HEK293 (cell line): ENCODE measurements around the gene PRELID2.

Experiments
- CTCF ChIA-PET: fragments of 350-600 bp; formaldehyde crosslinking; extraction: SDS; loops from one replicate; lab custom pipeline; 2021; ENCODE audit warnings: antibody characterized with exemption; lab: Yijun Ruan, JAX
- POLR2A ChIA-PET: fragments of 300-600 bp; formaldehyde crosslinking; extraction: SDS; loops from one replicate; lab custom pipeline; 2020; ENCODE audit warnings: antibody characterized with exemption, inconsistent platforms; lab: Yijun Ruan, JAX
- H3K27ac ChIP-seq: fragments of 200-500 bp; sonication (Bioruptor generic); 2 replicates; pipeline ENCODE4 v1.5.1; 2014; ENCODE audit warnings: low read depth, low read length, control low read depth, inconsistent platforms; ENCODE audit errors: extremely low read depth
- H3K36me3 ChIP-seq, 2 experiments: fragments of 200-500 bp in 1 of 2; sonication (Bioruptor generic) in 1 of 2; 1 replicate in 1 of 2; 2 replicates in 1 of 2; pipeline ENCODE4 v1.5.1; 2014 to 2017; ENCODE audit warnings: inconsistent platforms in 2 of 2, low read length in 2 of 2; ENCODE audit not compliant: control insufficient read depth in 2 of 2, insufficient read depth in 1 of 2
- H3K4me1 ChIP-seq: fragments of 200-500 bp; sonication (Bioruptor generic); 2 replicates; pipeline ENCODE4 v1.5.1; 2014; ENCODE audit warnings: mild to moderate bottlenecking, low read length, inconsistent platforms; ENCODE audit not compliant: control insufficient read depth, insufficient read depth
- H3K4me3 ChIP-seq: 2 replicates; pipeline ENCODE4 v1.5.1; 2011; ENCODE audit warnings: low read depth, mild to moderate bottlenecking, control low read depth, low read length, moderate library complexity
- H3K9me3 ChIP-seq: fragments of 200-500 bp; sonication (Bioruptor generic); 2 replicates; pipeline ENCODE4 v1.5.1; 2014; ENCODE audit warnings: low read depth, low read length, inconsistent platforms; ENCODE audit not compliant: control insufficient read depth, insufficient read depth
- BCL11A ChIP-seq: fragments of 450-650 bp; formaldehyde crosslinking; IDR thresholded peaks from 2 replicates; pipeline ENCODE4 v1.5.1; 2016; ENCODE audit warnings: low read depth, missing biosample characterization, missing genetic modification characterization
- GLI4 ChIP-seq: fragments of 450-650 bp; formaldehyde crosslinking; IDR thresholded peaks from 2 replicates; pipeline ENCODE4 v1.5.1; 2016; ENCODE audit warnings: missing biosample characterization, missing genetic modification characterization
- GLIS1 ChIP-seq: fragments of 450-650 bp; formaldehyde crosslinking; IDR thresholded peaks from 2 replicates; pipeline ENCODE4 v1.5.1; 2016; ENCODE audit warnings: missing biosample characterization, missing genetic modification characterization
- SP7 ChIP-seq: fragments of 450-650 bp; formaldehyde crosslinking; IDR thresholded peaks from 2 replicates; pipeline ENCODE4 v1.5.1; 2016; ENCODE audit warnings: missing biosample characterization, missing genetic modification characterization
- WT1 ChIP-seq: fragments of 450-650 bp; formaldehyde crosslinking; IDR thresholded peaks from 2 replicates; pipeline ENCODE4 v1.5.1; 2016; ENCODE audit warnings: missing biosample characterization, missing genetic modification characterization
- ZFP41 ChIP-seq: fragments of 450-650 bp; formaldehyde crosslinking; IDR thresholded peaks from 2 replicates; pipeline ENCODE4 v1.5.1; 2016; ENCODE audit warnings: missing biosample characterization, missing genetic modification characterization, borderline replicate concordance
- ZNF10 ChIP-seq: fragments of 450-650 bp; formaldehyde crosslinking; IDR thresholded peaks from 2 replicates; pipeline ENCODE4 v1.5.1; 2017; ENCODE audit warnings: missing biosample characterization, missing genetic modification characterization
- ZNF350 ChIP-seq: fragments of 450-650 bp; formaldehyde crosslinking; IDR thresholded peaks from 2 replicates; pipeline ENCODE4 v1.5.0; 2017; ENCODE audit warnings: missing biosample characterization, mild to moderate bottlenecking, missing genetic modification characterization
- ZNF391 ChIP-seq: fragments of 450-650 bp; formaldehyde crosslinking; IDR thresholded peaks from 2 replicates; pipeline ENCODE4 v1.5.1; 2016; ENCODE audit warnings: low read depth, missing biosample characterization, missing genetic modification characterization, borderline replicate concordance
- ZNF404 ChIP-seq: fragments of 450-650 bp; formaldehyde crosslinking; IDR thresholded peaks from 2 replicates; pipeline ENCODE4 v1.5.1; 2017; ENCODE audit warnings: missing biosample characterization, missing genetic modification characterization
- ZNF426 ChIP-seq: fragments of 450-650 bp; formaldehyde crosslinking; IDR thresholded peaks from 2 replicates; pipeline ENCODE4 v1.5.1; 2017; ENCODE audit warnings: missing biosample characterization, missing genetic modification characterization, mild to moderate bottlenecking, inconsistent platforms, moderate library complexity
- ZNF768 ChIP-seq: fragments of 450-650 bp; formaldehyde crosslinking; IDR thresholded peaks from 2 replicates; pipeline ENCODE4 v1.5.1; 2018; ENCODE audit warnings: missing biosample characterization, mild to moderate bottlenecking, missing genetic modification characterization
- ZNF837 ChIP-seq: fragments of 450-650 bp; formaldehyde crosslinking; IDR thresholded peaks from 2 replicates; pipeline ENCODE4 v1.5.1; 2016; ENCODE audit warnings: missing biosample characterization, missing genetic modification characterization
- ZSCAN30 ChIP-seq: fragments of 450-650 bp; IDR thresholded peaks from 2 replicates; pipeline ENCODE4 v1.5.1; 2018; ENCODE audit warnings: missing biosample characterization, mild to moderate bottlenecking, missing genetic modification characterization, moderate library complexity
- TF ChIP-seq, protein P1 (sequence below): fragments of 450-650 bp; formaldehyde crosslinking; IDR thresholded peaks from 2 replicates; pipeline ENCODE4 v1.5.1; 2016; ENCODE audit warnings: missing biosample characterization, missing genetic modification characterization
- TF ChIP-seq, protein P2 (sequence below): fragments of 450-650 bp; formaldehyde crosslinking; IDR thresholded peaks from 2 replicates; pipeline ENCODE4 v1.5.1; 2016; ENCODE audit warnings: missing biosample characterization, missing genetic modification characterization
- TF ChIP-seq, protein P3 (sequence below): fragments of 450-650 bp; formaldehyde crosslinking; IDR thresholded peaks from 2 replicates; pipeline ENCODE4 v1.5.0; 2017; ENCODE audit warnings: missing biosample characterization, missing genetic modification characterization, borderline replicate concordance
- TF ChIP-seq, protein P4 (sequence below): fragments of 450-650 bp; formaldehyde crosslinking; IDR thresholded peaks from 2 replicates; pipeline ENCODE4 v1.5.1; 2016; ENCODE audit warnings: missing biosample characterization, missing genetic modification characterization
- TF ChIP-seq, protein P5 (sequence below): fragments of 450-650 bp; formaldehyde crosslinking; IDR thresholded peaks from 2 replicates; pipeline ENCODE4 v1.5.1; 2017; ENCODE audit warnings: missing biosample characterization, missing genetic modification characterization
- TF ChIP-seq, protein P6 (sequence below): fragments of 450-650 bp; formaldehyde crosslinking; IDR thresholded peaks from 2 replicates; pipeline ENCODE4 v1.5.1; 2016; ENCODE audit warnings: missing biosample characterization, missing genetic modification characterization
- TF ChIP-seq, protein P7 (sequence below): fragments of 450-650 bp; formaldehyde crosslinking; IDR thresholded peaks from 2 replicates; pipeline ENCODE4 v1.5.1; 2017; ENCODE audit warnings: missing biosample characterization, missing genetic modification characterization

The PRELID2 gene

DNA sequence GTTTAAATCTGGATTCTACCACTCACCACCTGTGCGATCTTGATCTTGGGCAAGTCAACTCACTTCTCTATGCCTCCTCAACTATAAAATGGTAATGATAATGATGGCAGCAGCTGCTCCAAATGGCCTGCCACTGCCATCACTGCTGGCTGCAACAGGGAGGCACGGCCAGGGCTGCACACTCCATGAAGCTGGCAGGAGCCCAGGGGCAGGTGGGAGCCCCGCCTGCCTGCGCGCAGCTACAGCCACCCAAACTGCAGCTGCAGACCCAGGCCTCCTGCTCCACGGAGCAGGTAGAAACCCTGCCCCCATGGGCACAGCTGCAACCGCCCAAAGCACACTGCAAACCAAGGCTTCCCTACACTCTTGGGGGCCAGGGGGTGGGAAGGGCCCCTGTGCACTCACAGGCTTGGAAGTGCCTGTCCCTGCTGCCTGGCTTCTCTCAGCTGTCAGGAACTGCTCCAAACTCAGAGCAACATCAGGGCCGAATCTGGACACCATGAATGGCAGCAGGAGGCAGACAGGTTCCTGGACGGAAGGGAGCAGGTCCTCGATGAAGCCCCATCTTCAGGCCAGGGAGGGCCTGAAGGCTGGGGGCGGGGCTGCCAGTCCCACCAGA is 57.6 kb downstream of the PRELID2 start (continued):
- TF ChIP-seq, protein P1, sequence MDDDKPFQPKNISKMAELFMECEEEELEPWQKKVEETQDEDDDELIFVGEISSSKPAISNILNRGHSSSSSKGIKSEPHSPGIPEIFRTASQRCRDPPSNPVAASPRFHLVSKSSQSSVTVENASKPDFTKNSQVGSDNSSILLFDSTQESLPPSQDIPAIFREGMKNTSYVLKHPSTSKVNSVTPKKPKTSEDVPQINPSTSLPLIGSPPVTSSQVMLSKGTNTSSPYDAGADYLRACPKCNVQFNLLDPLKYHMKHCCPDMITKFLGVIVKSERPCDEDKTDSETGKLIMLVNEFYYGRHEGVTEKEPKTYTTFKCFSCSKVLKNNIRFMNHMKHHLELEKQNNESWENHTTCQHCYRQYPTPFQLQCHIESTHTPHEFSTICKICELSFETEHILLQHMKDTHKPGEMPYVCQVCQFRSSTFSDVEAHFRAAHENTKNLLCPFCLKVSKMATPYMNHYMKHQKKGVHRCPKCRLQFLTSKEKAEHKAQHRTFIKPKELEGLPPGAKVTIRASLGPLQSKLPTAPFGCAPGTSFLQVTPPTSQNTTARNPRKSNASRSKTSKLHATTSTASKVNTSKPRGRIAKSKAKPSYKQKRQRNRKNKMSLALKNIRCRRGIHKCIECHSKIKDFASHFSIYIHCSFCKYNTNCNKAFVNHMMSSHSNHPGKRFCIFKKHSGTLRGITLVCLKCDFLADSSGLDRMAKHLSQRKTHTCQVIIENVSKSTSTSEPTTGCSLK (tag by site-specific recombination): no peak
- TF ChIP-seq ZNF404 (no peak), GLIS1 (tag by site-specific recombination) (no peak), ZSCAN30 (tag by site-specific recombination) (no peak), ZNF10 (tag by site-specific recombination) (no peak)
- TF ChIP-seq, protein P2, sequence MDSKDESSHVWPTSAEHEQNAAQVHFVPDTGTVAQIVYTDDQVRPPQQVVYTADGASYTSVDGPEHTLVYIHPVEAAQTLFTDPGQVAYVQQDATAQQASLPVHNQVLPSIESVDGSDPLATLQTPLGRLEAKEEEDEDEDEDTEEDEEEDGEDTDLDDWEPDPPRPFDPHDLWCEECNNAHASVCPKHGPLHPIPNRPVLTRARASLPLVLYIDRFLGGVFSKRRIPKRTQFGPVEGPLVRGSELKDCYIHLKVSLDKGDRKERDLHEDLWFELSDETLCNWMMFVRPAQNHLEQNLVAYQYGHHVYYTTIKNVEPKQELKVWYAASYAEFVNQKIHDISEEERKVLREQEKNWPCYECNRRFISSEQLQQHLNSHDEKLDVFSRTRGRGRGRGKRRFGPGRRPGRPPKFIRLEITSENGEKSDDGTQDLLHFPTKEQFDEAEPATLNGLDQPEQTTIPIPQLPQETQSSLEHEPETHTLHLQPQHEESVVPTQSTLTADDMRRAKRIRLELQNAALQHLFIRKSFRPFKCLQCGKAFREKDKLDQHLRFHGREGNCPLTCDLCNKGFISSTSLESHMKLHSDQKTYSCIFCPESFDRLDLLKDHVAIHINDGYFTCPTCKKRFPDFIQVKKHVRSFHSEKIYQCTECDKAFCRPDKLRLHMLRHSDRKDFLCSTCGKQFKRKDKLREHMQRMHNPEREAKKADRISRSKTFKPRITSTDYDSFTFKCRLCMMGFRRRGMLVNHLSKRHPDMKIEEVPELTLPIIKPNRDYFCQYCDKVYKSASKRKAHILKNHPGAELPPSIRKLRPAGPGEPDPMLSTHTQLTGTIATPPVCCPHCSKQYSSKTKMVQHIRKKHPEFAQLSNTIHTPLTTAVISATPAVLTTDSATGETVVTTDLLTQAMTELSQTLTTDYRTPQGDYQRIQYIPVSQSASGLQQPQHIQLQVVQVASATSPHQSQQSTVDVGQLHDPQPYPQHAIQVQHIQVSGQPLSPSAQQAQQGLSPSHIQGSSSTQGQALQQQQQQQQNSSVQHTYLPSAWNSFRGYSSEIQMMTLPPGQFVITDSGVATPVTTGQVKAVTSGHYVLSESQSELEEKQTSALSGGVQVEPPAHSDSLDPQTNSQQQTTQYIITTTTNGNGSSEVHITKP: no peak
- TF ChIP-seq, protein P3, sequence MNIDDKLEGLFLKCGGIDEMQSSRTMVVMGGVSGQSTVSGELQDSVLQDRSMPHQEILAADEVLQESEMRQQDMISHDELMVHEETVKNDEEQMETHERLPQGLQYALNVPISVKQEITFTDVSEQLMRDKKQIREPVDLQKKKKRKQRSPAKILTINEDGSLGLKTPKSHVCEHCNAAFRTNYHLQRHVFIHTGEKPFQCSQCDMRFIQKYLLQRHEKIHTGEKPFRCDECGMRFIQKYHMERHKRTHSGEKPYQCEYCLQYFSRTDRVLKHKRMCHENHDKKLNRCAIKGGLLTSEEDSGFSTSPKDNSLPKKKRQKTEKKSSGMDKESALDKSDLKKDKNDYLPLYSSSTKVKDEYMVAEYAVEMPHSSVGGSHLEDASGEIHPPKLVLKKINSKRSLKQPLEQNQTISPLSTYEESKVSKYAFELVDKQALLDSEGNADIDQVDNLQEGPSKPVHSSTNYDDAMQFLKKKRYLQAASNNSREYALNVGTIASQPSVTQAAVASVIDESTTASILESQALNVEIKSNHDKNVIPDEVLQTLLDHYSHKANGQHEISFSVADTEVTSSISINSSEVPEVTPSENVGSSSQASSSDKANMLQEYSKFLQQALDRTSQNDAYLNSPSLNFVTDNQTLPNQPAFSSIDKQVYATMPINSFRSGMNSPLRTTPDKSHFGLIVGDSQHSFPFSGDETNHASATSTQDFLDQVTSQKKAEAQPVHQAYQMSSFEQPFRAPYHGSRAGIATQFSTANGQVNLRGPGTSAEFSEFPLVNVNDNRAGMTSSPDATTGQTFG (tag by site-specific recombination): no peak

DNA sequence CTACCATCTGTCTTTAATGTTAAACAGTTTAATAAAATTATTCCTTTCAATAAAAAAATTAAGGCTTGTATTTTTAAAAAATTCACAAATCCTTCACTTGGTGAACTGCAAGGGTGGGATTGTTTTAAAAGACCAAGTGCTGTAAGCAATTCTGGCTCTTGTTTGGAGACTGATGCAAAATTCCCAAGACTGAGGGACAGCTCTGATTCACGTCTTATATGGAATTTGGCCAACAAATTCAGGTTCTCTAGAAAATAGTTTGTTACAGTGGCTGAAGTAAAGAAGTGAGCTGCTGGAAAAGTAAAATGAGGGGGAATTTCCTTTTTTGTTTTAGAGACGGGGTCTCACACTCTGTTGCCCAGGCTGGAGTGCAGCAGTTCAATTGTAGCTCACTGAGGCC is 58.3 kb downstream of the PRELID2 start:
- Histone ChIP-seq H3K4me3 (no peak overlapping the region), H3K9me3 (no peaks in the 10 kb centered on the region), H3K36me3 (peaks cover 0 to 4% of the 10 kb centered on the region in 2 experiments; a peak in 1 of 3 replicates), H3K4me1 (no peaks in the 10 kb centered on the region), H3K27ac (no peak overlapping the region)
- POLR2A ChIA-PET: no interaction called here
- CTCF ChIA-PET: no interaction called here
- TF ChIP-seq, protein P4, sequence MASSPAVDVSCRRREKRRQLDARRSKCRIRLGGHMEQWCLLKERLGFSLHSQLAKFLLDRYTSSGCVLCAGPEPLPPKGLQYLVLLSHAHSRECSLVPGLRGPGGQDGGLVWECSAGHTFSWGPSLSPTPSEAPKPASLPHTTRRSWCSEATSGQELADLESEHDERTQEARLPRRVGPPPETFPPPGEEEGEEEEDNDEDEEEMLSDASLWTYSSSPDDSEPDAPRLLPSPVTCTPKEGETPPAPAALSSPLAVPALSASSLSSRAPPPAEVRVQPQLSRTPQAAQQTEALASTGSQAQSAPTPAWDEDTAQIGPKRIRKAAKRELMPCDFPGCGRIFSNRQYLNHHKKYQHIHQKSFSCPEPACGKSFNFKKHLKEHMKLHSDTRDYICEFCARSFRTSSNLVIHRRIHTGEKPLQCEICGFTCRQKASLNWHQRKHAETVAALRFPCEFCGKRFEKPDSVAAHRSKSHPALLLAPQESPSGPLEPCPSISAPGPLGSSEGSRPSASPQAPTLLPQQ (tag by site-specific recombination): no peak
- TF ChIP-seq, protein P5, sequence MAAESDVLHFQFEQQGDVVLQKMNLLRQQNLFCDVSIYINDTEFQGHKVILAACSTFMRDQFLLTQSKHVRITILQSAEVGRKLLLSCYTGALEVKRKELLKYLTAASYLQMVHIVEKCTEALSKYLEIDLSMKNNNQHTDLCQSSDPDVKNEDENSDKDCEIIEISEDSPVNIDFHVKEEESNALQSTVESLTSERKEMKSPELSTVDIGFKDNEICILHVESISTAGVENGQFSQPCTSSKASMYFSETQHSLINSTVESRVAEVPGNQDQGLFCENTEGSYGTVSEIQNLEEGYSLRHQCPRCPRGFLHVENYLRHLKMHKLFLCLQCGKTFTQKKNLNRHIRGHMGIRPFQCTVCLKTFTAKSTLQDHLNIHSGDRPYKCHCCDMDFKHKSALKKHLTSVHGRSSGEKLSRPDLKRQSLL (tag by site-specific recombination): no peak
- TF ChIP-seq WT1 (tag by site-specific recombination) (no peak), SP7 (tag by site-specific recombination) (no peak), ZNF391 (tag by site-specific recombination) (no peak), BCL11A (tag by site-specific recombination) (no peak), ZFP41 (no peak), ZNF837 (tag by site-specific recombination) (no peak), ZNF768 (tag by site-specific recombination) (no peak), ZNF350 (no peak), ZNF426 (tag by site-specific recombination) (no peak), GLI4 (tag by site-specific recombination) (no peak)
- TF ChIP-seq, protein P6, sequence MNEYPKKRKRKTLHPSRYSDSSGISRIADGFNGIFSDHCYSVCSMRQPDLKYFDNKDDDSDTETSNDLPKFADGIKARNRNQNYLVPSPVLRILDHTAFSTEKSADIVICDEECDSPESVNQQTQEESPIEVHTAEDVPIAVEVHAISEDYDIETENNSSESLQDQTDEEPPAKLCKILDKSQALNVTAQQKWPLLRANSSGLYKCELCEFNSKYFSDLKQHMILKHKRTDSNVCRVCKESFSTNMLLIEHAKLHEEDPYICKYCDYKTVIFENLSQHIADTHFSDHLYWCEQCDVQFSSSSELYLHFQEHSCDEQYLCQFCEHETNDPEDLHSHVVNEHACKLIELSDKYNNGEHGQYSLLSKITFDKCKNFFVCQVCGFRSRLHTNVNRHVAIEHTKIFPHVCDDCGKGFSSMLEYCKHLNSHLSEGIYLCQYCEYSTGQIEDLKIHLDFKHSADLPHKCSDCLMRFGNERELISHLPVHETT (tag by site-specific recombination): no peak
- TF ChIP-seq, protein P7, sequence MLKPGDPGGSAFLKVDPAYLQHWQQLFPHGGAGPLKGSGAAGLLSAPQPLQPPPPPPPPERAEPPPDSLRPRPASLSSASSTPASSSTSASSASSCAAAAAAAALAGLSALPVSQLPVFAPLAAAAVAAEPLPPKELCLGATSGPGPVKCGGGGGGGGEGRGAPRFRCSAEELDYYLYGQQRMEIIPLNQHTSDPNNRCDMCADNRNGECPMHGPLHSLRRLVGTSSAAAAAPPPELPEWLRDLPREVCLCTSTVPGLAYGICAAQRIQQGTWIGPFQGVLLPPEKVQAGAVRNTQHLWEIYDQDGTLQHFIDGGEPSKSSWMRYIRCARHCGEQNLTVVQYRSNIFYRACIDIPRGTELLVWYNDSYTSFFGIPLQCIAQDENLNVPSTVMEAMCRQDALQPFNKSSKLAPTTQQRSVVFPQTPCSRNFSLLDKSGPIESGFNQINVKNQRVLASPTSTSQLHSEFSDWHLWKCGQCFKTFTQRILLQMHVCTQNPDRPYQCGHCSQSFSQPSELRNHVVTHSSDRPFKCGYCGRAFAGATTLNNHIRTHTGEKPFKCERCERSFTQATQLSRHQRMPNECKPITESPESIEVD: no peak
